HG02884 (cell line): ENCODE measurements around the gene FBXO22.
"Not testable (repeated sequence)": the region's sequence is repeated elsewhere in the genome, so short reads cannot be mapped to it uniquely, and the experiment has no call there.

Source experiments
- ATAC-seq: cut with Tn5 transposase; IDR thresholded peaks from one replicate; pipeline ENCODE4 v1.9.1; 2021; ENCODE audit warnings: mild to moderate bottlenecking, moderate library complexity; ENCODE audit not compliant: unreplicated experiment

FBXO22 gene

GRCh38 chr15:75903331-75904239 lies at the start of gene FBXO22:
Gene FBXO22 (plus strand): TSS chr15:75903878. CDS start chr15:75903964, 86 bp downstream.
- ATAC-seq = peak; percentile 83

- no peak for ATAC-seq
Observed at GRCh38 chr15:75857886-75858285, 45.8 kb upstream of the FBXO22 start.

GRCh38 chr15:75861750-75862402 lies 41.8 kb upstream of the FBXO22 start:
- ATAC-seq = no peak

- no peak for ATAC-seq
Observed at GRCh38 chr15:75862796-75863195, 40.9 kb upstream of the FBXO22 start.

GRCh38 chr15:75864213-75865059 lies 39.2 kb upstream of the FBXO22 start:
- ATAC-seq = no peak

GRCh38 chr15:75866045-75866444 lies 37.6 kb upstream of the FBXO22 start:
- not testable (repeated sequence) for ATAC-seq

- no peak for ATAC-seq
Observed at GRCh38 chr15:75866916-75867315, 36.8 kb upstream of the FBXO22 start.

- ATAC-seq = no peak
Observed at GRCh38 chr15:75867449-75867848, 36.2 kb upstream of the FBXO22 start.

- ATAC-seq = no peak
Observed at GRCh38 chr15:75868019-75868418, 35.7 kb upstream of the FBXO22 start.

- no peak for ATAC-seq
Observed at GRCh38 chr15:75869446-75869845, 34.2 kb upstream of the FBXO22 start.

- not testable (repeated sequence) for ATAC-seq
Observed at GRCh38 chr15:75871589-75871988, 32.1 kb upstream of the FBXO22 start.

GRCh38 chr15:75872403-75872990 lies 31.2 kb upstream of the FBXO22 start:
- no peak for ATAC-seq

GRCh38 chr15:75884041-75884440 lies 19.6 kb upstream of the FBXO22 start:
- no peak for ATAC-seq

- ATAC-seq = no peak
Observed at GRCh38 chr15:75887178-75887577, 16.5 kb upstream of the FBXO22 start.

- no peak for ATAC-seq
Observed at GRCh38 chr15:75891895-75892294, 11.8 kb upstream of the FBXO22 start.

GRCh38 chr15:75895731-75896130 lies 7.9 kb upstream of the FBXO22 start:
- ATAC-seq = no peak

- ATAC-seq = no peak
Observed at GRCh38 chr15:75900577-75900976, 3.1 kb upstream of the FBXO22 start.

GRCh38 chr15:75902129-75902557 lies 1.5 kb upstream of the FBXO22 start:
- ATAC-seq = no peak

- no peak for ATAC-seq
Observed at GRCh38 chr15:75905231-75905630, 1.6 kb downstream of the FBXO22 start.

GRCh38 chr15:75910355-75910754 lies 6.7 kb downstream of the FBXO22 start:
- not testable (repeated sequence) for ATAC-seq

- no peak for ATAC-seq
Observed at GRCh38 chr15:75916978-75917377, 13.3 kb downstream of the FBXO22 start.
